ENCODE results near the gene CCDC28A.

- no peak for TF ChIP-seq EZH2 (IDR thresholded peaks at IDR 0.05; ENCODE audit: borderline replicate concordance, low read depth, low read length, poor library complexity, severe bottlenecking)
- TF ChIP-seq CTCF (conservative IDR thresholded peaks at IDR 0.05; ENCODE audit: low read depth, low read length) = no peak
Measured at GRCh38 chr6:138821519-138821918, 48.0 kb downstream of the CCDC28A start.
